ENCODE results near the gene WDR76. TPM values are rescaled to one million over a fixed set of nuclear protein-coding genes. Genes with fewer than 3 reads are reported as not detected.

Gene WDR76
- total and polyA plus RNA-seq, 4 donors = 2.4 to 6.2 (median 4.1) TPM

GRCh38 chr15:43880406-43881194, 53.8 kb downstream of the WDR76 start:
- H3K4me1 ChIP-seq (ENCODE audit: control insufficient read depth in 5 of 5, insufficient read depth in 5 of 5, low read length in 5 of 5) = no peaks in the 10 kb centered on the region
- ATAC-seq (ENCODE audit: insufficient read depth, low FRiP score) = no peak
- no peak overlapping the region for H3K9ac ChIP-seq (ENCODE audit: insufficient read depth in 1 of 2, low read length in 2 of 2)
- DNase-seq = no peak
- WGBS, 2 donors = 90% methylated on average over 5 of the region's 5 CpGs
- no peak overlapping the region for H3K4me3 ChIP-seq
- peak overlapping the region in 1 of 2 donors; percentile 86 for H3K27ac ChIP-seq (ENCODE audit: low read depth in 1 of 2, low read length in 1 of 2)
- no peaks in the 10 kb centered on the region for H3K36me3 ChIP-seq (ENCODE audit: control insufficient read depth in 4 of 4, insufficient read depth in 4 of 4, low read length in 4 of 4)
- TF ChIP-seq, protein P1, sequence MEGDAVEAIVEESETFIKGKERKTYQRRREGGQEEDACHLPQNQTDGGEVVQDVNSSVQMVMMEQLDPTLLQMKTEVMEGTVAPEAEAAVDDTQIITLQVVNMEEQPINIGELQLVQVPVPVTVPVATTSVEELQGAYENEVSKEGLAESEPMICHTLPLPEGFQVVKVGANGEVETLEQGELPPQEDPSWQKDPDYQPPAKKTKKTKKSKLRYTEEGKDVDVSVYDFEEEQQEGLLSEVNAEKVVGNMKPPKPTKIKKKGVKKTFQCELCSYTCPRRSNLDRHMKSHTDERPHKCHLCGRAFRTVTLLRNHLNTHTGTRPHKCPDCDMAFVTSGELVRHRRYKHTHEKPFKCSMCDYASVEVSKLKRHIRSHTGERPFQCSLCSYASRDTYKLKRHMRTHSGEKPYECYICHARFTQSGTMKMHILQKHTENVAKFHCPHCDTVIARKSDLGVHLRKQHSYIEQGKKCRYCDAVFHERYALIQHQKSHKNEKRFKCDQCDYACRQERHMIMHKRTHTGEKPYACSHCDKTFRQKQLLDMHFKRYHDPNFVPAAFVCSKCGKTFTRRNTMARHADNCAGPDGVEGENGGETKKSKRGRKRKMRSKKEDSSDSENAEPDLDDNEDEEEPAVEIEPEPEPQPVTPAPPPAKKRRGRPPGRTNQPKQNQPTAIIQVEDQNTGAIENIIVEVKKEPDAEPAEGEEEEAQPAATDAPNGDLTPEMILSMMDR (IDR thresholded peaks at IDR 0.05; ENCODE audit: control extremely low read depth, extremely low read depth) = no peak
- no peaks in the 10 kb centered on the region for H3K27me3 ChIP-seq (ENCODE audit: control insufficient read depth in 3 of 3, insufficient read depth in 3 of 3, low read length in 2 of 3)
- no peaks in the 10 kb centered on the region for H3K9me3 ChIP-seq (ENCODE audit: control insufficient read depth in 4 of 4, insufficient read depth in 3 of 4, low read length in 3 of 4)

GRCh38 chr15:43881245-43881644, 54.4 kb downstream of the WDR76 start:
- Histone ChIP-seq H3K4me3 (no peak overlapping the region), H3K9ac (ENCODE audit: insufficient read depth in 1 of 2, low read length in 2 of 2) (no peak overlapping the region), H3K9me3 (ENCODE audit: control insufficient read depth in 4 of 4, insufficient read depth in 3 of 4, low read length in 3 of 4) (no peaks in the 10 kb centered on the region), H3K36me3 (ENCODE audit: control insufficient read depth in 4 of 4, insufficient read depth in 4 of 4, low read length in 4 of 4) (no peaks in the 10 kb centered on the region), H3K27ac (ENCODE audit: low read depth in 1 of 2, low read length in 1 of 2) (peak overlapping the region in 1 of 2 donors; percentile 86), H3K4me1 (ENCODE audit: control insufficient read depth in 5 of 5, insufficient read depth in 5 of 5, low read length in 5 of 5) (no peaks in the 10 kb centered on the region), H3K27me3 (ENCODE audit: control insufficient read depth in 3 of 3, insufficient read depth in 3 of 3, low read length in 2 of 3) (no peaks in the 10 kb centered on the region)
- no peak for DNase-seq
- no peak for ATAC-seq (ENCODE audit: insufficient read depth, low FRiP score)
- TF ChIP-seq, protein P1 (IDR thresholded peaks at IDR 0.05; ENCODE audit: control extremely low read depth, extremely low read depth) = no peak
- WGBS, 2 donors = 94 to 95% methylated on average over 4 of the region's 4 CpGs

DNA sequence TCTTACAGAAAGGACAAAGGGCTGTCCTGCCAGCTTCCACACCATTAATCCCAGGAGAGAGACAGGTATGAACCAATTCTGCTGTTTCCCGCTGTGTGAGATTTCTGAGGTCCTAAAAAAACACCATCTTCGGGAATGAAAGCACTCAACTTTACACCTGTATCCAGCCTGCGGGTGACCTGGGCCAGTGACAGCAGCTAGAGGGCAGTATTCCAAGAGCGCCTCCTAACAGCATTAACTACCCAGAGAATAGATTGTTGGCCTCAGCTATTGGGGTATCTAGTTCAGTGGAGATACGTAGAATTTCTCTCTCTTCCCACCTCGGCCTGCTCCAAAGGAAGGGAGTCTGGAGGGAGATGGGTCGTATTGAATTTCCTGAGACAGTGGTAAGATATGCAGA, 55.1 kb downstream of the WDR76 start:
- ATAC-seq (ENCODE audit: insufficient read depth, low FRiP score) (no peak), DNase-seq (no peak)
- Histone ChIP-seq H3K27me3 (ENCODE audit: control insufficient read depth in 3 of 3, insufficient read depth in 3 of 3, low read length in 2 of 3) (no peaks in the 10 kb centered on the region), H3K4me1 (ENCODE audit: control insufficient read depth in 5 of 5, insufficient read depth in 5 of 5, low read length in 5 of 5) (no peaks in the 10 kb centered on the region), H3K4me3 (no peak overlapping the region), H3K27ac (ENCODE audit: low read depth in 1 of 2, low read length in 1 of 2) (peak overlapping the region in 1 of 2 donors; percentile 86), H3K36me3 (ENCODE audit: control insufficient read depth in 4 of 4, insufficient read depth in 4 of 4, low read length in 4 of 4) (no peaks in the 10 kb centered on the region), H3K9me3 (ENCODE audit: control insufficient read depth in 4 of 4, insufficient read depth in 3 of 4, low read length in 3 of 4) (no peaks in the 10 kb centered on the region), H3K9ac (ENCODE audit: insufficient read depth in 1 of 2, low read length in 2 of 2) (no peak overlapping the region)
- 86 to 93% methylated on average over 7 of the region's 7 CpGs for WGBS, 2 donors
- TF ChIP-seq, protein P1 (IDR thresholded peaks at IDR 0.05; ENCODE audit: control extremely low read depth, extremely low read depth) = no peak

All from lung (tissue), 12 donors.